Cardiac muscle cell (in vitro differentiated cells and primary cell): ENCODE data around the gene POLR2C. TPM values are rescaled to one million over a fixed set of nuclear protein-coding genes. Genes with fewer than 3 reads are reported as not detected.
"Not testable (repeated sequence)": the region's sequence is repeated elsewhere in the genome, so short reads cannot be mapped to it uniquely, and the experiment has no call there.

Experiments used
- DNase-seq, 2 donors: peaks; one replicate each; pipeline versions ENCODE4 v3.0.0 to v3.0.0-alpha.2; 2010 to 2017; ENCODE audit warnings: low read depth in 1 of 2, low spot score in 1 of 2
- H3K27ac ChIP-seq: fragments of 200-600 bp; sonication (generic); 2 replicates; pipeline ENCODE4 v1.5.1; 2016
- H3K27me3 ChIP-seq: fragments of 200-600 bp; sonication (generic); 2 replicates; pipeline ENCODE4 v1.6.0; 2016; ENCODE audit warnings: control low read depth
- H3K36me3 ChIP-seq: fragments of 200-600 bp; sonication (generic); 2 replicates; pipeline ENCODE4 v1.5.1; 2016; ENCODE audit warnings: control low read depth
- H3K4me1 ChIP-seq: fragments of 200-600 bp; sonication (generic); 2 replicates; pipeline ENCODE4 v1.8.1; 2017; ENCODE audit warnings: low read depth, mild to moderate bottlenecking, mixed run types
- H3K4me3 ChIP-seq: fragments of 200-600 bp; sonication (generic); 2 replicates; pipeline ENCODE4 v1.5.1; 2016; ENCODE audit warnings: mild to moderate bottlenecking
- H3K9me3 ChIP-seq: fragments of 200-600 bp; sonication (generic); 2 replicates; pipeline ENCODE4 v1.5.1; 2017; ENCODE audit warnings: low read depth, mild to moderate bottlenecking, control low read depth
- CTCF ChIP-seq: IDR thresholded peaks from 2 replicates; pipeline ENCODE4 v1.5.1; 2012; ENCODE audit warnings: low read depth, mild to moderate bottlenecking, low read length
- polyA plus RNA-seq: library from polyadenylated mRNA; unstranded; fragments of >200 nt; fragmentation: Nextera tagmentation; extraction: Ambion mirVana; gene quantifications from 2 replicates; pipeline ENCODE4 v1.2.1, GENCODE V29; 2016
- total RNA-seq: library from RNA; depleted of rRNA; stranded (reverse); fragments of >200 nt; gene quantifications from 2 replicates; pipeline ENCODE4 v1.2.3, GENCODE V29; 2016

POLR2C gene
- total and polyA plus RNA-seq, 2 experiments from 2014 or later = 83.5 to 126 TPM

DNA sequence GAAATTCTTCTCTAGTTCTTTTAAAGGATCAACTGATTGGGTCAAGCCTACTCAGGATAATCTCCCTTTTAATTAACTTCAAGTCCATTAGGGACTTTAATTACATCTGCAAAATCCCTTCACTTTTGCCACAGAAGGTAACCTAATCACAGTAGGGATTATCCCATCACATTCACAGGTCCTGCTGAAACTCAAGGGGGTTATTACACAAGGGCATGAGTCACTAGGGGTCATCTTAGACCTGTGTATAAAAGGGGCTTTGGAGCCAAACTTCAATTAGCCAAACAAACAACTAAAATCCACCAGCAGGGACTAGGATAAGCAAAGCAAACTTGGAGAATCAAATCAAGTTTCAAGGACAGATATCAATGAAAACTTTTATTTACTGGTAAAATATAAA is 34.7 kb upstream of the POLR2C start:
- no peaks in the 10 kb centered on the region for H3K9me3 ChIP-seq
- no peaks in the 10 kb centered on the region for H3K27me3 ChIP-seq
- TF ChIP-seq CTCF = no peak
- H3K27ac ChIP-seq = no peak overlapping the region
- H3K4me1 ChIP-seq = no peaks in the 10 kb centered on the region
- H3K36me3 ChIP-seq = peaks cover 44% of the 10 kb centered on the region
- no peak overlapping the region for H3K4me3 ChIP-seq
- DNase-seq = no peak

- Histone ChIP-seq H3K27ac (no peak overlapping the region), H3K9me3 (no peaks in the 10 kb centered on the region), H3K27me3 (no peaks in the 10 kb centered on the region), H3K36me3 (peaks cover 71% of the 10 kb centered on the region), H3K4me3 (no peak overlapping the region), H3K4me1 (no peaks in the 10 kb centered on the region)
- DNase-seq = no peak
- no peak for TF ChIP-seq CTCF
These were observed 31.5 kb upstream of the POLR2C start for GRCh38 chr16:57430955-57431354.

DNA sequence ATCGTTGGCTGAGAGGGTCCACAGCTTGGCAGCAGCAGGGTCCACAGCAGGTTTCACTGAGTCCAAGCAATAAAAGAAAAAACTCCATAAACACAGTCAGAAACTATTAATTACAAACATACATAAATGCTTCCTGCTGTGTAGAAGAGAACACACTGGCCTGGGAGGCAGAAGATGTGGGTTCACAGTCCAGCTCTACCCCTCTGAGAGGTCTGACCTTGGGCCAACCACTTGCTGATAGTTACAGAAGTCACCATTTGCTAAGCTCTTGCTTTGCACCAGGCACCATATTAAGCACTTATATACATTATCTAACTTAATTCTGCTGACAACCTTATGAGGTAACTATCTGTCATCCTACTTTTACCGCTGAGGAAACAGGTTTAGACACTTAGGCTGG is 30.0 kb upstream of the POLR2C start:
- no peaks in the 10 kb centered on the region for H3K27me3 ChIP-seq
- no peaks in the 10 kb centered on the region for H3K4me1 ChIP-seq
- no peak for DNase-seq
- no peak overlapping the region for H3K27ac ChIP-seq
- no peak for TF ChIP-seq CTCF
- no peaks in the 10 kb centered on the region for H3K9me3 ChIP-seq
- peaks cover 81% of the 10 kb centered on the region for H3K36me3 ChIP-seq
- H3K4me3 ChIP-seq = no peak overlapping the region

GRCh38 chr16:57432989-57433388 is 29.5 kb upstream of the POLR2C start:
- Histone ChIP-seq H3K27ac (no peak overlapping the region), H3K4me3 (no peak overlapping the region), H3K4me1 (no peaks in the 10 kb centered on the region), H3K9me3 (no peaks in the 10 kb centered on the region), H3K27me3 (no peaks in the 10 kb centered on the region), H3K36me3 (peaks cover 81% of the 10 kb centered on the region)
- no peak for DNase-seq
- TF ChIP-seq CTCF = no peak

DNA sequence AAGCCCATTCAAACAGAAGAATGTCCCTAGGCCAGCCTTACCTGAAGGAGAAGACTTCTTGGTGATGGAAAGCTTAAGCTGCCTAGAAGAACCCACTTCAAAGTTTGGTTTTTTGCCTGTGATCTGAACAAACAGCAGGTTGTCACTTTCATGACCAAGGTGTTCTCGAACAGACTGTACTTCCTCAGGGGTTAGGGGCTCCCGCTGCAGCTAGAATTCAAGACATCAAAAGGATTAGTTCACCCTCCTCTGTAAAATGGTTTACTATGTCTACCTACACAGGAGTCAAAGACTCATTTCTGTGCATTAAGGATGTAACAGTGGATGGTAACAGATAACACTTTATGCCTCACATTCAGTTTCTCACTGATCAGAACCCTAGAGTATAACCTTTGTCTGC is 28.5 kb upstream of the POLR2C start:
- Histone ChIP-seq H3K27ac (no peak overlapping the region), H3K36me3 (peaks cover 84% of the 10 kb centered on the region), H3K9me3 (no peaks in the 10 kb centered on the region), H3K27me3 (no peaks in the 10 kb centered on the region), H3K4me3 (no peak overlapping the region), H3K4me1 (no peaks in the 10 kb centered on the region)
- no peak for TF ChIP-seq CTCF
- no peak for DNase-seq

- peaks cover 78% of the 10 kb centered on the region for H3K36me3 ChIP-seq
- H3K27ac ChIP-seq = no peak overlapping the region
These were observed 26.6 kb upstream of the POLR2C start for GRCh38 chr16:57435838-57436237.

DNA sequence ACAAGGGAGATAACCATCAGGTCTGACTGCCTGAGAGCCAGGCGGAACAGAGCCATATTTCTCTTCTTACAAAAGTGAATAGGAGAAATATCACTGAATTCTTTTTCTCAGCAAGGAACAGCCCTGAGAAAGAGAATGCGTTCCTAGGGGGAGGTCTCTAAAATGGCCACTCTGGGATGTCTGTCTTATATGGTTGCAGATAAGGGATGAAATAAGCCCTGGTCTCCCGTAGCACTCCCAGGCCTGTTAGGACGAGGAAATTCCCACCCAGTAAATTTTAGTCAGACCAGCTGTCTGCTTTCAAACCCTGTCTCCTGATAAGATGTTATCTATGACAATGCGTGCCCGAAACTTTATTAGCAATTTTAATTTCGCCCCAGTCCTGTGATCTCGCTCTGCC is 22.5 kb upstream of the POLR2C start:
- not testable (repeated sequence) for H3K4me3 ChIP-seq, H3K4me1 ChIP-seq, H3K27ac ChIP-seq, H3K9me3 ChIP-seq, H3K27me3 ChIP-seq, DNase-seq
- H3K36me3 ChIP-seq = peaks cover 38% of the 10 kb centered on the region

More at GRCh38 chr16:57435838-57436237, 26.6 kb upstream of the POLR2C start:
- TF ChIP-seq CTCF = no peak
- Histone ChIP-seq H3K4me3 (no peak overlapping the region), H3K4me1 (no peaks in the 10 kb centered on the region), H3K9me3 (no peaks in the 10 kb centered on the region), H3K27me3 (no peaks in the 10 kb centered on the region)
- no peak for DNase-seq

- not testable (repeated sequence) for H3K4me3 ChIP-seq
- H3K36me3 ChIP-seq = peaks cover 33% of the 10 kb centered on the region
These were observed 21.9 kb upstream of the POLR2C start for GRCh38 chr16:57440551-57440950.

More at GRCh38 chr16:57440551-57440950, 21.9 kb upstream of the POLR2C start:
- DNase-seq, H3K4me1 ChIP-seq, H3K9me3 ChIP-seq, H3K27me3 ChIP-seq, H3K27ac ChIP-seq: not testable (repeated sequence)
